Fibroblast of the conjunctiva (primary cell): ENCODE measurements around the gene P4HA2.

Source experiments
- DNase-seq: peaks from one replicate; pipeline ENCODE4 v3.0.0-alpha.2; 2010; ENCODE audit warnings: low read depth

The P4HA2 gene

DNA sequence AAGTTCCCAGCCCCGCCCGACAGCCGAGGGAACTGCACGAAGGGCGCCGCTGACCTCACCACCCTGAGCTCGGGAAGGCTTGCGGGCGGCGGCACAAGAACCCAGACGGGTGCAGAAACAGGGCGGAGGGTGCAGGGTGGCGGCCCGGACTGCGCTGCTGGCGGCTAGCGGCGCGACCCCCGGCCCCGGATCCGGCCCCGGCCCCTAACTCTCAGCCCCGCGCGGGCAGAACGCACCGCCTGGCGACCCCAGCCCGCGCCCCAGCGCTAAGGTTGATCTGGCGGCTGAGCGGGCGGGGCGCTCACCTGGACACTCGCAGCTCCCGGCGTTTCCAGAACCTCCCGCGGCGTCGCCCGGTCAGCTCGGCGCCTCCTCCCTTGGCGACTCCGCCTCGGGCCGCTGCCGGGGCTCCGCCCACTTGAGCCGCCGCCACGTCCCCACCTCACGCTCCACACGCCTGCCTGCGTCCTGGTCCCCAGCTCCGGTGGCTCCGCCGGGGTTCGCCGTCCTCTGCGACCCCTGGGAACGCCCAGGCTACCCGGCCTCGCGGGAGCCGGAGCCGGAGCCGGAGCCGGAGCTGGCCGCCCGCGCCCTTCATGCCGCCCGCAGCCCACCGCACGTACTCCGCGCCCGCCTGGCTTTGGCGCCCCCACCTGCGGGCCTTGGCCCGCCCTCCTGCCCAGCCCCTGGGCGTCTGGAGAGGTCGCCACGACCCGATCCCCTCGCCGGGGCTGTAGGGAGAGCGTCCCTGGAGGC lies at the start of gene P4HA2:
Gene P4HA2, minus strand, starts transcription at position 369 of the 756 bp plus-strand sequence. CDS start 9,227 bp downstream, outside the sequence.
- peak; percentile 36 for DNase-seq

DNA sequence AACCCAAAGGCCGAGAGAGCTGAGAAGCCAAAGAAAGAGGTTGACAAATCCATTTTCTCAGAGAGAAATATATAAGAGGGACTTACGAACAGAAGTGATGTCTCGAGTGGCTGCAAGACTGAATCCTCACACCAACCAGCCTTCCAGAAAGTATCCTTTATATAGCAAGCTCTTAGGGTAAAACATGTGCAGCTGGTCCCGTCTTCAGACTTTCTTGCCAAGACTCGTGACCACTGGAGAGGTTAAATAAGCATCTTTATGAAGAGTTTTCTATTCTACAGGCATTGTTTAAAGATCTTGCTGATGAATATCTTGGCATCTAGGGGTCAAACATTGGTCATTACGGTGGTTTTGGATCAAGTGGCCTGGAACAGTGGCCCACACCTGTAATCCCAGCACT lies 49.6 kb upstream of the P4HA2 start:
- DNase-seq = no peak

DNA sequence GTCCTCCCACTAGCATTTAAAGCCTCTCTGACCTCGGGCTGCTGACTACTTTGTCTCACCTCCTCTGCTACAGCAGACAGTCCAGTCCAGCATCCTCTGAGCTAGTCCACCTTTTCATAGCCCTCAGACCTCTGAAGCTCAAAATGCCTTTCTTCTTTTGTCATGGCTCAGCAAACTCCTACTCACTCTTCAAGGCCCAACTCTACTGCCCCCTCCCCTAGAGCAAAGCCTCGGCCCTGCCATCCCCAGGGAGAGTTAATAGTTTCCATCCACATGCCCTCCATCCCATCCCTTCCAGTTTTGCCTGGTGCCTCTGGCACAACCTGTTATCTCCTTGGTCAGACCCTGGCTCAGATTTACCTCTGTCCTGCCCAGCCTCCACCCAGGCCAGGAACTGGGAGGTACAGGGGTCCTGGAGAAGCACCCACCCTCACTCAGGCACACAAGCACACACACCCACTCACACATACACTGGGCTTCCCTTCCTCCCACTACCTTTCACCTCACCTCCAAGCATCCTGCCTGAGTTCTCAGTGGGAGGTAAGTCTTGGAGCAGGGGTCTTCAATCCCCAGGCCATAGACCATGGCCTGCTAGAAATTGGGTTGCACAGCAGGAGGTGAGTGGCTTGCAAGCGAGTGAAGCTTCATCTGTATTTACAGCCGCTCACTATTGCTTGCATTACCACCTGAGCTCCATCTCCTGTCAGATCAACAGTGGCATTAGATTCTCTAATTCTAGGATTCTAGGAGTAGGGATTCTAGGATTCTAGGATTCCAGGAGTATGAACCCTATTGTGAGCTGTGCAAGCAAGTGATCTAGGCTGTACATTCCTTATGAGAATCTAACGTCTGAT lies 47.9 kb upstream of the P4HA2 start:
- no peak for DNase-seq

- no peak for DNase-seq
Observed at GRCh38 chr5:132274050-132274792, 46.6 kb upstream of the P4HA2 start.

DNA sequence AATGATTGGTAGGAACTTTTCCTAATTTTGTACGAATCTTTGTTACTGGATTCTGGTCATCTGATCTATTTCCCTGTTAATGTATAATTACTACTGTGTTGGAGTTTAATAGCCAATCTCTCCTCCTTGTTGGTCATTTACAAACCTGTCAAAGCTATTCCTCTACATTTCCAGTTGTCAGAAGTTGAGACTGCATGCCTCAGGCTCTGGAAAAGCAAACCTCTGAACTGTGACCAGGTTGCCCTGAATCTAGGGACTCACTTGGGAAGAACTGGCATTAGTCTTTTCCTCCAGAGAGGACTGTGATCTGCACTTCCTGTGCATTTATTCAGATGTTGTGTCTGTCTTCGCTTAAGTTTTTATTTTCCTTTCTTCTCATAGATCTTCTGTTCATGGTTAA lies 46.0 kb upstream of the P4HA2 start:
- no peak for DNase-seq

DNA sequence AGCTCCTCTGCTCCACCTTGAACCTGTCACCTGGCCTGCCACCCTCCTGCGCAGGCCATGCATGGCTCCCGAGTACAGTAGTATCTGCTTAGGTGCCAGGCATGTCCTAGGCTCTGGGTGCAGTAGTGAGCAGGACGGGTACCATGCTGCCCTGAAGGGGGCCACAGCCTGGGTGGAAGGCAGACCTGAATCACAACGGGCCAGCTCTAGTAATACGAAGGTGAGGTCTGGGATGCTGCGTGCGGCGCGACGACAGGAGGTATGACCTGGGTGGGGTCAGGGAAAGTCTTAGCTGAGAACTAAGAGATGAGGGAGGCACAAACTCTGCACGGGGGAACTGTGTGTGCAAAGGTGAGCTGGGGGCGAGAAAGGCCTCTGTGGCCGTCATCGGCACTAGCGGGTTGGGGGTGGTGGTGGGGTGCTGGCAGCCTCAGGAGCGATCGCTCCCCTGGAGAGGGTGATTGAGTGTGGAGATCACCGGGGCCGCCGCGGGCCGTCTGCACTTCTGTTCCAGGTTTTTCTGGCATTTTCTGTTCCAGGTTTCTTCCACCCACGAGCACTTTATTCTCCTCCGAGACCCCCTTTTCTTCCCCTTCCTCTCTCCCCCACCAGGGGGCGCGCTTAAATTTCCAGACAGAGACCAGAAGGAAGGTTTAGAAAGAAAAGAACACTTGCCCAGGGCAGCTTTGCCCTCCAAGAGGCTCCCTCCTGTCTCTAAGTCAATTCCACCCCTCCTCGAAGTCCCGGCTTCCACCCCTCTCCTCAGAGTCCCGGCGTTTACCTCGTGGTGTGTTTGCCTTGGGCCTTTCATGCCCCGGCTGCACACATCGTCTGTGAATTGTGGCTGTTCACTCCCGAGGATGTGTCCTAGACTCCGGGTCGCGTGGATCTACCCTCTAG lies 44.9 kb upstream of the P4HA2 start:
- DNase-seq = no peak

- no peak for DNase-seq
Observed at GRCh38 chr5:132271251-132272246, 43.9 kb upstream of the P4HA2 start.

GRCh38 chr5:132270706-132271105 lies 43.1 kb upstream of the P4HA2 start:
- no peak for DNase-seq

- DNase-seq = no peak
Observed at GRCh38 chr5:132270335-132270665, 42.6 kb upstream of the P4HA2 start.

DNA sequence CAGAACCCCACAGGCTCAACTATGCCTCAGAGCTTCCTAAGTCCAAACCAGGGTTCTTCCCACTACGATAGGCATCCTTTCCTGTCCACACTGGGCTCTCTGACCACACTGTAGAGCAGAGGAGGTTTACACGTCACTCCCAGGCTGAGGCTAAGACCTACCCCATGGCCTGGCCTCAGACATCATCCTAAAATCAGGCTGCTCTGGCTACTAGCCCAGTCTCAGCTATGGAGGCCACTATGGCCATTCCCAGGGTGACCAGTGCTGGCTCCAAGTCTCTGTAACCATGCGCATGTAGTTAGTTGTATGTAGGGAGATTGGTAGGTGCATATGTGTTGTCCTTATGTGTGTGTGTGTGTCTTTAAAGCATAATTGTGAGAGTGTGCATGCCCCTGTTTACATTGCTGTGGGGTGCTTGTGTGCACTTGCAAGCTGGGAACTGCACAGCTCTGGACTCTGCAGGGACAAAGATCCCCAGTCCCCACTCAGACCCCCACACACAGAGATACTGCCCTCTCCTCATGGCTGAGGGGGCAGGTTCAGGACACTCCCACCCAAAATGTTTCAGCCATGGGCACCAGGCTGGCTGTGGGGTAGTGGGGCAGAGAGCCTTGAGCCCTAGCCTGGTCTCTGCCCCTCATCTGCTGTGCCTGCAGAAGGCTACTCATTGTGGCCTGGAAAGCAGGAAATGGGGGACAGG lies 42.1 kb upstream of the P4HA2 start:
- DNase-seq = no peak

DNA sequence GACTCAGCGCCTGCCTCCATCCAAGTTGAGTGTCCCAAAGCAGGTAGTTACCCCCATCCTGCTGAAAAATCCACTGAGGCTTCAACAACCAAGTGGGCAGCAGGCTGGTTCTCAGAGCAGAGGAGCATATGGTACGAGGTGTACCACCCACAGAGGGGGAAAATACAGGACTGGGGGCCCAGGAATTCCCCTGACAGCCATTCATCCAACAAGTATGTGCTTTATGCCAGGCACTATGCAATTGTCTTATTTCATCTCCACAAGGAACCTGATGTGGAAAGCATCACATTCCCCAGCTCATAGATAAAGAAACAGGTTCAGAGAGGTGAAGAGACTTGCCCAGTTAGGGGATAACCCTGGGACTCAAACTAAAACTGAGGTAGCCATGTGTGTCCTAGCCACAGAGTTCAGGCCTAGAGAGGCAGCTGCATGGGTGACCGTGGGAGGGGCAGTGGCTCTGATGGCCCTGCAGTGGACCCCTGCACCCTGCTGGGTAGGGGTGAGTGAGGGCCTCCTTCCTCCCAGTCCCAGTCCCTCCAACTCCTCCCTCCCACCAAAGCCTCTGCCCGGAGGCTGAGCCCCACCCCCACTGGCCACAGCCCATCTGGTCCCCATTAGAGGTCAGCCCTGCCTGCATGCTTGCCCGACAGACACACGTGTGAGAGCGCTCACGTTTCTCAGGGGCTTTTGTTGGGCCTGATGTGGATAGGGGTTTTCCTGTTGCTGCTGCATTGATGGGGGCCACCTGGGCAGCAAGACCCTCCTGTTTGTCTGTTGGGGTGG lies 41.3 kb upstream of the P4HA2 start:
- DNase-seq = peak; percentile 67

- no peak for DNase-seq
Observed at GRCh38 chr5:132267931-132268768, 40.5 kb upstream of the P4HA2 start.

- DNase-seq = no peak
Observed at GRCh38 chr5:132267166-132267739, 39.6 kb upstream of the P4HA2 start.

DNA sequence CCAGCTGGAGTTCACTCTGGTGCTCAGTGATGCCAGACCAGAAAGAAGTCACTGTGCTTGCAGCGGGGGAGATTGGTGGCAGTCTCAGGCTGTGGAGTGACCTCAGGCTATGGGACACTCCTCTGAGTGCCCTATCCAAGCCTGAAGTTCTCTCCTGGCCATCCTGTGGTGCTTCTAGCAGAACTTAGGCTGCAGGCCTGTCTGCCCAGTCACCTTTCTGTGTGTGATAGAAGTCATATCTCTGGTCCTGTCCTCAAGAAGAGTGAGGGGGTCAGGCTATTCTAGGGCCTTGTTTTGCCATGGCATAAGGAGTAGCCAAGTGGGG lies 39.1 kb upstream of the P4HA2 start:
- DNase-seq = no peak

DNA sequence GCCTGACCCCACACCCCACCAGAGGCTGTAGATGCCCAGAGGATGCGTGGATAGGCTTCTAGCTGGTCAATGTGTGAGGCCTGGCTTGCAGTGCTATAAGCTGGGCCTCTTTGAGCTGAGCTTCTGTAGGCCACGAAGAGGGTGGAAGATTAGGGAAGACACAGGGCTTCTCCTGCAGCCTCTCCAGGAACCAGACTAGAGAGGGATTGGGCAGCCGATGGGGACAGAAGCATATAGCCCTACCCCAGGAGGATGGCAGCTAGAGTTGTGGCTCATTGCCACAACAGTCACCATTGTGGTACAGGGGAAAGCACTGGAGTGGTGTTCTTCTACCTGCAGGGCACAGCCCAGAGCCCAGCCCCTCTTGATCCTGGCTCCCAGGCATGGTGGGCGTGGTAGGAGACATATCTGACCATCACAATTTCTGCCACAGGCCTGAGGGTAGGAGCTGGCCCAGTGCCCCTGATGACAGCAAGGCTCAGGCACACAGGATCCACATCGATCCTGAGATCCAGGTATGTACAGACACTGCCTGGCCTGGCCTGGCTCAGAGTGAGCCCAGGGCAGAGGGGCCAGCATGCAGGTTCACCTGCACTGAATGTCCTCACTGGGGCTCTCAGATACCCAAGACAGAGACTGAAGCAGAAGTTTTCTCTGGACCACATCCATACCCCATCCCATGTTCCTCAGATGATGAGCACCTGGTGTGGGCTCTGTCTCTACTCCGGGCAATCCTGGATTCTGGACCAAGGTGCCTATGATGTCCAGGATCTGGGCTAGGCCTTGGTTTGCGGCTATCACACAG lies 38.6 kb upstream of the P4HA2 start:
- no peak for DNase-seq

DNA sequence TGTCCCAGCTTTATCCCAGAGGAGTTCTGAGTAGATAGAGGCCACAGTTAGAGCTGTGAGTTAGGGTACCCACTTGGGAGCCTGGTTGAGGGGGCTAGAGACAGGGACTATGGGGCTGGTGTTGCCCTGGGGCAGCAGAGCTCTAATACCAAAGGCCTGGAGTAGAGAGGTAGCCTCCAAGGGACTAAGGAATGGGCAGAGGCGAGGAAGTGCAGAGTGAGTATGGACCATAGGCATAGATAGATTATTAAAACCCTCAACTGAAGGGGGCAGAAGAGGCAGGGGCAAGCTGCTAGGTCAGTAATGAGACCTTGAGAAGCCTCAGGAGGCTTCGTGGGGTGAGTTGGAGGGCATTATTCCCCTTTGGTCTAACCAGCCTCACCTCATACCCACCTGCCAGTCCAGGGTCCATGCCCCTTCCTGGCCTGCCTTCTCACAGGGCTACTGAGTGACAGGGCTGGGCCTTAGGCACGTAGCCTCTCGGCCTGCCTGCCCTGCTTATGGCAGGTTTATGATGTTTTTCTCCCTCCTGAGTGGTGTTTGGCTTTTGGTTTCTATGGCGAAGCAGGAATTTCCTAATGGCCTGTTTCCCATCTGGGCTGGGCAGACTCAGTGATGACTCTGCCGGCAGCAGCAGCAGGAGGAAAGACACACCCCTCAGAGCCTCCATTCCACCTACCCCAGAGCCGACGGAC lies 37.8 kb upstream of the P4HA2 start:
- DNase-seq = peak; percentile 89
